K562 (cell line): Measurements from ENCODE around the gene AGPAT4. TPM values are rescaled to one million over a fixed set of nuclear protein-coding genes. Genes with fewer than 3 reads are reported as not detected.

Experiments used
- ARID1B ChIP-seq: fragments of 450-650 bp; IDR thresholded peaks from 2 replicates; pipeline ENCODE4 v1.6.1; 2016; ENCODE audit warnings: antibody characterized with exemption, mild to moderate bottlenecking, inconsistent platforms
- BDP1 ChIP-seq: IDR thresholded peaks from 3 replicates; pipeline ENCODE4 v1.6.1; 2011; ENCODE audit not compliant: insufficient read length, insufficient read depth
- CBX8 ChIP-seq: fragments of 200-600 bp; sonication (generic); IDR thresholded peaks from 2 replicates; pipeline ENCODE4 v1.6.1; 2012; ENCODE audit warnings: borderline replicate concordance, mixed run types, low read depth, mild to moderate bottlenecking, moderate library complexity, mixed read lengths, low read length, control low read depth, inconsistent platforms; ENCODE audit not compliant: poor library complexity, severe bottlenecking; ENCODE audit errors: extremely low read depth
- CEBPB ChIP-seq: fragments of 450-650 bp; IDR thresholded peaks from 2 replicates; pipeline ENCODE4 v1.6.1; 2016; ENCODE audit warnings: missing genetic modification characterization, missing compliant biosample characterization
- DDX20 ChIP-seq: fragments of 450-650 bp; IDR thresholded peaks from 2 replicates; pipeline ENCODE4 v1.6.1; 2016; ENCODE audit warnings: missing genetic modification characterization, low read depth, mild to moderate bottlenecking, missing compliant biosample characterization, moderate library complexity
- ETS2 ChIP-seq: IDR thresholded peaks from 2 replicates; pipeline ENCODE4 v1.6.1; 2016; ENCODE audit warnings: borderline replicate concordance, missing genetic modification characterization, mild to moderate bottlenecking, moderate library complexity, missing compliant biosample characterization; ENCODE audit not compliant: poor library complexity, severe bottlenecking
- HOXB6 ChIP-seq: fragments of 250-450 bp; sonication (Bioruptor Pico); IDR thresholded peaks from 2 replicates; pipeline ENCODE4 v1.5.1; 2022; ENCODE audit warnings: mild to moderate bottlenecking, borderline replicate concordance
- KAT7 ChIP-seq: sonication (generic); formaldehyde crosslinking; IDR thresholded peaks from 2 replicates; pipeline ENCODE4 v1.8.0; 2022; ENCODE audit warnings: missing genetic modification reagents, mild to moderate bottlenecking, borderline replicate concordance
- MECOM ChIP-seq: fragments of 250-450 bp; sonication (Bioruptor Pico); IDR thresholded peaks from 2 replicates; pipeline ENCODE4 v1.8.0; 2022; ENCODE audit warnings: inconsistent platforms
- MYC ChIP-seq, 2 experiments: fragments of 250-450 bp in 1 of 2; sonication (Bioruptor Pico) in 1 of 2; IDR thresholded peaks; 2 replicates each; pipeline versions ENCODE4 v1.5.1 to v1.6.1; 2012 to 2021; ENCODE audit warnings: low read depth in 2 of 2, borderline replicate concordance in 1 of 2, improper control_type of control experiment in 1 of 2, low read length in 1 of 2, mild to moderate bottlenecking in 1 of 2, moderate library complexity in 1 of 2
- PCBP1 ChIP-seq: fragments of 200-400 bp; formaldehyde crosslinking; IDR thresholded peaks from 2 replicates; pipeline ENCODE4 v1.6.1; 2018; ENCODE audit warnings: mild to moderate bottlenecking, low read depth, low read length; ENCODE audit not compliant: poor library complexity, severe bottlenecking
- POLR2H ChIP-seq: IDR thresholded peaks from 2 replicates; pipeline ENCODE4 v1.6.1; 2016; ENCODE audit warnings: missing genetic modification characterization, low read depth, mild to moderate bottlenecking, control low read depth, missing compliant biosample characterization, moderate library complexity
- PRDM10 ChIP-seq: fragments of 450-650 bp; IDR thresholded peaks from 2 replicates; pipeline ENCODE4 v1.6.1; 2018; ENCODE audit not compliant: partially characterized antibody
- STAT5A ChIP-seq: IDR thresholded peaks from 2 replicates; pipeline ENCODE4 v1.6.1; 2012; ENCODE audit warnings: low read length, inconsistent platforms, borderline replicate concordance
- TEAD2 ChIP-seq: fragments of 450-650 bp; IDR thresholded peaks from 2 replicates; pipeline ENCODE4 v1.6.1; 2016; ENCODE audit warnings: missing genetic modification characterization, control low read depth, missing compliant biosample characterization
- TEAD4 ChIP-seq, 2 experiments: sonication (generic) in 1 of 2; formaldehyde crosslinking in 1 of 2; IDR thresholded peaks; 2 replicates each; pipeline versions ENCODE4 v1.6.1 to v1.8.0; 2012 to 2022; ENCODE audit warnings: borderline replicate concordance in 1 of 2, inconsistent platforms in 1 of 2, low read length in 1 of 2, mild to moderate bottlenecking in 1 of 2, missing genetic modification reagents in 1 of 2
- ZNF282 ChIP-seq: sonication (generic); formaldehyde crosslinking; IDR thresholded peaks from 2 replicates; pipeline ENCODE4 v1.8.1; 2023; ENCODE audit warnings: missing genetic modification reagents
- ZNF77 ChIP-seq: fragments of 250-450 bp; sonication (Bioruptor Pico); IDR thresholded peaks from 2 replicates; pipeline ENCODE4 v1.5.0; 2020
- polyA plus RNA-seq, 8 experiments: library from polyadenylated mRNA; depleted of rRNA in 4 of 8; stranded (reverse) in 5 of 8; unstranded in 3 of 8; fragments of >200 nt; fragmentation: Nextera tagmentation in 2 of 8; fragmentation: Illumina TruSeq in 1 of 8; extraction: Ambion mirVana in 2 of 8; extraction: Trizol in 1 of 8; gene quantifications; 2 replicates each; pipeline versions ENCODE4 v1.2.1 to v1.2.3, GENCODE V29; 2011 to 2014; ENCODE audit warnings: inconsistent platforms in 1 of 8, missing spikeins in 1 of 8
- total RNA-seq, 7 experiments: library from RNA; depleted of rRNA in 6 of 7; stranded (reverse); fragments of >200 nt in 6 of 7; fragmentation: Illumina TruSeq in 2 of 7; extraction: Trizol in 2 of 7; gene quantifications; 2 replicates each; pipeline versions ENCODE4 v1.2.1 to v1.2.3, GENCODE V29; 2011 to 2021; ENCODE audit warnings: low replicate concordance in 1 of 7

The AGPAT4 gene
- total and polyA plus RNA-seq, 9 of the 15 experiments (the other 6 are each of a cell fraction or from before 2014, with no cell fraction given), result 2.2 to 15.0 (median 5.7) TPM

GRCh38 chr6:161168281-161168891 lies 105.5 kb downstream of the AGPAT4 start (continued):
- TF ChIP-seq PRDM10 (no peak), KAT7 (CRISPR knock-in tag) (no peak), TEAD2 (tag) (peak; percentile 28; the same call in 1 of the 2 replicates), ZNF77 (CRISPR knock-in tag) (no peak), HOXB6 (CRISPR knock-in tag) (no peak), PCBP1 (no peak), ARID1B (peak; percentile 6; the same call in 1 of the 2 replicates), ZNF282 (CRISPR knock-in tag) (no peak), MYC (IDR thresholded peaks at IDR 0.05; ENCODE audit: low read depth, low read length) (0 out of 2 replicates have a peak, but pooled peaks have one; percentile 16), MYC (CRISPR knock-in tag; IDR thresholded peaks at IDR 0.05; ENCODE audit: borderline replicate concordance, low read depth) (no peak), CEBPB (0 out of 2 replicates have a peak, but pooled peaks have one; percentile 6), ETS2 (no peak), DDX20 (tag) (no peak), CBX8 (no peak), STAT5A (no peak), BDP1 (no peak), MECOM (CRISPR knock-in tag) (no peak), POLR2H (no peak), TEAD4 (IDR thresholded peaks at IDR 0.05; ENCODE audit: low read length) (0 out of 2 replicates have a peak, but pooled peaks have one; percentile 16), TEAD4 (CRISPR knock-in tag; IDR thresholded peaks at IDR 0.05; ENCODE audit: borderline replicate concordance) (no peak)
- TF ChIP-seq, all 486 proteins: peak for 8
